GM21390 (cell line): ENCODE measurements around the gene DACT3.

Experiments used
- ATAC-seq: cut with Tn5 transposase; IDR thresholded peaks from one replicate; pipeline ENCODE4 v1.9.1; 2021; ENCODE audit not compliant: unreplicated experiment

Gene DACT3

DNA sequence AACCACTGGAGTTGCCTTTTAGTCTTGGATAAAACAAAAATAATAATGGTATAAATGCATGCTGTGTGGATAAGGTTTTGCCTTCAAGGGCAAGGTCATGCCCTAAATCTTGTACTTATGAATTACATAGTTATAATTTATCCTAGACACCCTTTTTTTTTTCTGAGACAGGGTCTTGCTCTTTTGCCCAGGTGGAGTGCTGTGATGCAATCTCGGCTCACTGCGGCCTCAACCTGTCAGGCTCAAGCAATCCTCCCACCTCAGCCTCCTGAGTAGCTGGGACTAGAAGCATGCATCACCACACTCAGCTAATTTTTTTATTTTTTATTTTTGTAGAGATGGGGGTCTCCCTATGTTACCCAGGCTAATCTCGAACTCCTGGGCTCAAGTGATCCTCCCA is 7.7 kb upstream of the DACT3 start:
- ATAC-seq: no peak

DNA sequence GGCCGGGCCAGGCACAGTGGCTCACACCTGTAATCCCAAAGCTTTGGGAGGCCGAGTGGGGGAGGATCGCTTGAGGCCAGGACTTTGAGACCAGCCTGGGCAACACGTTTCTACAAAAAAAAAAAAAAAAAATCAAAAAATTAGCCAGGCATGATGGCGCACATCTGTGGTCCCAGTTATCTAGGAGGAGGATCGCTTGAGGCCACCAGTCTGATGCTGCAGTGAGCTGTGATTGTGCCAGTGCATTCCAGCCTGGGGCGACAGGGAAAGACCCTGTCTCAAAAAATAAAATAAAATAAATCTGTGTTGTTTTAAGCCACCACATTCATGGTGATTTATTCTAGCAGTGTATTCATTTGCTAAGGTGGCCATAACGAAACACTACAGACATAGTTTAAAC is 4.1 kb upstream of the DACT3 start:
- ATAC-seq: no peak

DNA sequence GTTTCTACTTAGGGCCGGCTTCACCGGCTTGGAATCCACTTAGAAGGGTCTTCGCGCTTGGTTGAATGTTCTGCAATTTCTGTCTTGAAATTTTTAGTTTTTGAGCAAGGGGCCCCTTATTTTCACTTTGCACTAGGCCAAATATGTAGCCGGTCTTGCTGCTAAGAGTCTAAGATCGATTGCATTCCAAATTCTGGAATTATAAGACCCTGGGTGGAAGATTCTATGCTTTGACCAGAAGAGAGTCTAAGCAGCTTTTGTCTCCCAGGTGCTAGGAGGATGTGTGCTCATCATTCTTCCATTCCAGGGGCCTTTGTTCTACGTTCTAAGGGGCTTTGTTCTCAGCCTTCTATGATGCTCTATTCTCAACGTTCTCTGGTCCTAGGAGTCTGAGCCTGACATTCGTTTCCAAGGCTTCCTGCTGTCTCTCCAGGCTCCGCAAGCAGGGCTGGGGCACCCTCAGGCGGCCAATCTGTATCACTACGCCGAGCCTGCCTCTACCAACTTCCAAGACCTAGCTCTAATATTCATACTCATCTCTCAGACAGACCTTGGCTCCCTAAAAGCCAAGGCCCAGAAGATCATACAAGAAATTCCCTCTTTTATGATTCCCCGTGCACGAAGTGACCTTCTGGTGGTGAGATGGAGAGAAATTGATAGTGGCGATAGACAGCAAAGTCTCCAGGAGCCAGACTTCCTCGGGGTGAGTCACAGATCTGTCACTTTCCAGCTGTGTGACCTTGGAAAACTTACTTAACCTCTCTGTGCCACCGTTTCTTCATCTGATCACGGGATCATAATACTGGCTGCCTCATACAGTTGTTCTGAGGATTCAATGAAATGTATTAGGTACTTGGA is 982 bp upstream of the DACT3 start:
- ATAC-seq: no peak

DNA sequence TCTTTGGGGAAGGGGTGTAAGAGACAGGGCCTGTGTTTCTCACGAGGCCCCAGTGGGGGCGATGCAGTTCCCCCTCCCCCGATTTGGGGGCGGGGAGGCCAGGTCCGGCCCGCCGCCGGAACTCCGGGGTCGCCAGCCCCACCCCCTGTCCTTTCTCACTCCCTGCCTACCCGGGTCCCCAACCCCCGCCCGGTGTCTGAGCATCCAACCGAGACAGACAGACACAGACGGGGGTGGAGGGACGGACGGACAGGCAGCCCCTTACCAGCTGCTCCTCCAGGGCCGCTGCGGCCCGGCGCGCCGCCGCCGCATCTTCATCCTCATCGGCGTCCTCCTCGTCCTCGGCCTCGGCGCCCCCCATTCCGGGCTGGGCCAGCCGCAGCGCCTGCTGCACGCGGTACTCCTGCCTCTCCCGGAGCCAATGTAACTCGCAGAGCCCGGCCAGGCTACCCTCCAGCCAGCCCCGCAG is 397 bp downstream of the DACT3 start:
- no peak for ATAC-seq

DNA sequence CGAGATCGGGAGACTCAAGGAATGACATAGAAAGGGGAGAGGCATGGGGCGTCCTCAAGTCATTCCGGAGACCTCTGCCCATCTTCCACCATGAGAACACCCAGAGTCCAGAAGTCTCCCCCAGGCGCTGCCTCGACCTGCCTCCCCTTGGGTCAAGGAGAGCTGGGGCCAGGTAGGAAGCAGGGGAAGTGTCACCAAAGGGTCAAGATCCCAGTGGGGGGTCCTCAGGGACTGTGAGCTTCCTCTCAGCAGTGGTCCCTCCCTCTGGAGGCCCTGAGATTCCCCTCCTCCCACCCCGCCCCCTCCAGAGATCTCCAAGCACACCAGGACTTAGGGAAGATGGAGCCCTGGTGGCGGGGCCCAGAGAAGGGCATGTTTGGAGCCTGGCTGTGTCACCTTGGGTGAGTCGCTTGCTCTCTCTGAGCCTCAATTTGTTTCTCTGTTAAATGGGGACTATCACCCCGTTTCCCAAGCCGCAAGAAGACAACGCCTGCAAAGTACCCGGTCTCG is 919 bp downstream of the DACT3 start:
- no peak for ATAC-seq

DNA sequence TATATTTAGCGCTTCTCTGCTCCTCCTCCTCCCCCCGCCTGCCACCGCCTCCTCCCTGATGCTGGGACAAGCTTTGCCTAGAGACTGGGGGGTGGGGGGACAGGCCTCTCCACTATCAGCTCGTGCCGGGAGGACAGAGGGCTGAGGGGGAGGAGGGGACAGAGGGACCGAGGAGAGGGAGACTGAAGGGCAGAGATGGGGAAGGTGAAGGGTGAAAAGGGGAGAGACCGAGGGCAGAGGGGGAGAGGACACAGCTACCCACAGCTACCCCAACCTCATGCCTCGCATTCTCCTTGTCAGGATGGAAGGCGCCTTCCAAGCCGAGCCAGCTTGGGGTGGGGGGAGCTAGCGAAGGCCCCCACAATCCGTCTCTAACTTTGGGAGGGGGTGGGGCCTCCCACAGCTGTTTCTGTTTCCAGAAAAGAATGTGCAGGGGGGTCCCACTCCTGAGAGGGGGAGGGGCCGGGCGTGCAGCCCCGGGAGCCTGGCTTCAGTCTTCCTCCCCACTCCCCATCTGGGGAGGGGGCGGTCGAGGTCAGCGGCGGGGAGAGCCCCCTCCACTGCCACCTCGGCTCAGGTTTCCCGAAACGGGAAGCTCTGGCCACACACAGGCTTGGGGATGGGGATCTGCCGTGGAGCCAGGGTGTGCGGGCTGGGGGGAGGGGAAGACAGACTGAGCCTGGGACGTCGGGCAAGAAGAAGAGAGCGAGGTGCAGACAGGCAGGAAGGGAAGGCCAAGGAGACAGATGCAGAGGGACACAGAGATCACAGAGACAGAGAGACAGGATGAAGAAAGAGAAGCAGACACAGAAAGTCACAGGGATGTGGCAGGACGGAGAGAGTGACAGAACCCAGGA is 1.6 kb downstream of the DACT3 start:
- ATAC-seq: no peak

DNA sequence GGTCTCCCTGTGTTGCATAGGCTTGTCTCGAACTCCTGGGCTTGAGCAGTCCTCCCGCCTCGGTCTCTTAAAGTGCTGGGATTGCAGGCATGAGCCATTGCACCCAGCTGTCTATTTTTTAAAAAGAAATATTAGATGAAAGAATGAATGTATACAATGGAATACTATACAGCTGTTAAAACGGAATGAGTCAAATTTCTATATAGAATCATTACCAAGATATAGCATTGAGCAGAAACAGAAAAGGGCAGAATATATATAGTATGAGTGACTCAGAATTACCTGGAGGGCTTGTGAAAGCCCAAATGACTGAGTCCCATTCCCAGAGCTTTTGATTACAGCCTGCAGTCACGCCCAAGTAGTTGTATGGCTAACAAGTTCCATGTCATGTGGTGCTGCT is 4.4 kb downstream of the DACT3 start:
- no peak for ATAC-seq

DNA sequence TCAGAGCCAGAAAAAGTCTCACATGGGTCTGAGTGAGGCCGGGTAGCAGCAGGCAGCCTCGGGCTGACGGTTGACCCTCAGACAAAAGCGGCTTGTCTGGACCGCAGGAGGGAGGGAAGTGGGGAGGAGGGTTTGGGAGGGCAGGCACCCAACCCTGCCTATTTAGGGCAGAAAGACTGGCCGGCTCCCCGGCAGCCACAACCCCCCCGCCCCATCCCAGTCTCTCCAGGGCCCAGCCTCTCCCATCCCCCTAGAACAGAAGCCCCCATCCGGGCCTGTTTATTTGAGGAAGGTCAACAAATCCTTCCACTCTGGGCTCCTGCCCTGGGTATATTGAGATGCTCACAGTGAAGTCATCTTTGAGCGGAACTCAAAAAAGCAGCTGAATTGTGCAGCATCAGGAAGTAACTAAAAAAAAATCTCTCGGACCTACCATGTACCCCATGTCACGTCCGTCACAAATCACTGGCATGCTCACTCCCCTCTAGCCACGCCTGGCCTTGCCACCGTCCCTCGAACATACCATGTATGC is 6.3 kb downstream of the DACT3 start:
- no peak for ATAC-seq

DNA sequence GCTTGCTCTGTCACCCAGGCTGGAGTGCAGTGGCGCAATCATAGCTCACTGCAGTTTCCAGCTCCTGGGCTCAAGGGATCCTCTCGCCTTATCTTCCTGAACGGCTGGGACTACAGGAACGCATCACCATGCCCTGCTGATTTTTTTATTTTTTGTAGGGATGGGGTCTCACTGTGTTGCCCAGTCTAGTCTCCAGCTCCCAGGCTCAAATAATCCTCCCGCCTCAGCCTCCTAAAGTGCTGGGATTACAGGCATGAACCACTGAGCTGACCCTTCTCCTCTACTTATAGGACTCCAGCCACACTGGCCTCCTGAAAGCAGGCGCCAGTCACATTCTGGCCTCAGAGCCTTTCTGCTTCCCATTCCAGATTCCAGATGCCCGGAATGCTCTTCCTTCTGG is 10.5 kb downstream of the DACT3 start:
- ATAC-seq: no peak

DNA sequence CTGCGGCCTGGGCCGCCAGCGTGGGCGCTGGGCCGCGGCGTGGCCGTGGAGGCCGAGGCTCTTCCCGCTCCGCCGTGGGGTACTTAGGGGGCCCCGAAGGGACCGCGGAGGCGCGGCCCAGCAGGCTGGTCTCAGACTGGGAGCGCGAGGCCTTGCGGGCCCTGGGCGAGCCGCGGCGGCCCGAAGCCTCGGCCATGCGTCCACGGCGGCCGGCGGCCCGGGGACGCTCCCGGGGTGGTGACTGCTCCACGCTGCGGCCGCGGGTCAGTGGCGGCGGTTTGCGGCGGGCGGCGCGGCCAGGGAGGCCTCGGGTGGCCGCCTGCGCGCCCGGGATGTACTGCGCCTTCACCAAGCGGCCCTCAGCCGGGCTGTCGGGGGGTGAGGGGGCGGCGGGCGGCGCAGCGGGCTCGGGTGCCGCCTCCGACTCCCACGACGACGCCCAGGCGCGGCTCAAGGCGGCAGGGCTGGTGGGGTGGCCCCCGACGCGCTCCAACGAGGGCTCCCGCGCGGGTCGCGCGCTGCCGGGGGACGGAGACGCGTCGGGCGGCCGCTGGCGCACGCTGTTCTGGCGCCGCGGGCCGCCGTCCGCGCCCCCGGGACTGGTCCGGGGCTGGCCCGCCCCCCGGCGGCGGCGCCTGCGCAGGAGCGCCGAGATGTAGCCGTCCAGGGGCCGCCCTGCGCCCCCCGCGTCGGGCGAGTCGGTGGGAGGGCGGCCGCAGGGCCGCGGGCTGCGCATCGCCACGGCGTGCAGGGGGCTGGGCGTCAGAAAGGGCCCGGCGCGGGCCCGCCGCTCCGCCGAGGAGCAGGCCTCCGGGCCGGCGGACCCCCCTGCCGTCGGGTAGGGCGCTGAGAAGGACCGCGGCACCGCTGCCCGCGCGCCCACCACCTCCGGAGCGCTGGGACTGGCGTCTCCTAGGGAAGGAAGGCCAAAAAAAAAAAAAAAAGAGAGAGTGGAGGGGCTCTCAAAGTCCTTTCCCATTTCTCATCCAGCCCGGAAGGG is 11.7 kb downstream of the DACT3 start:
- ATAC-seq: no peak

DNA sequence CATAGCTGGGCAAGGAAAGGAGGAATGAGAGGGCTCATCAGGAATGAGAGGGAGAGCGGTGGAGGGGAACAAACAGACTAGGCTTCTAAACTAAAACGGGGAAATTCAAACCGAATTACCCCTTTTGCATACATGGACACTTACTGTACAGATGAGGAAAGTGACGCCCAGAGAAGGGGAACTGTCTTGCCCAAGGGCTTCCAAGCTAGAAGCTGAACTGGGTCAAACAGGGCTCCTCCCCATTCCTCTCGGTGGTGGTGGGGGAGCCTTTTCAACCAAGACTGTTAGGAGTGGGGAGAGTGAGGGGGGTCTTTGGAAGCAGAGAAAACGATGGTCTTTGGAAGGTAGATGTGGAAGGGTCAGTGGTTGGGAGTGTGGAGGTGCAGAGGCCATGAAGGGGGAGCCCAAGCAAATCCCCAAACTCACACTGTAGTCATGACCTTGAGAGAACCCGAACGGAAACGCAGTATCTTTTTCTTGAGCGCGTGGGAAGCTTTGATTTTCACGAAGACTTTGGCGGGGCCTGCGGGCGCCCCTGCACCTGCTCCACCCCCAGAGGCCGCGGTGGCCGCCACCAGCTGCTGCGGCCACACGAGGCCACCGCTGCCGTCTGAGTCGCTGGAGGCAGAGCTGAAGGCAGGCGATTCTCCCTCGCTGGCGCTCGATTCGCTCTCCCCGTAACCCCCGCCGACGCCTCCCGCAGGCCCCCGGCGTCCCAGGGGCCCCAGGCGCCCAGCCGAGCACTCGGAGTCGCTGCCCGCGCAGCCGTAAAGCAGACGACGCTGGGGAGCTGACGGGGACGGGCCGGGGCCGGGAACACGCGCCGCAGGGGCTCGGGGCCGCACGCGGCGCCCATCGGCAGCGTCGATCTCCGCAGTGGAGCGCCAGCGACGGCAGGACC is 12.7 kb downstream of the DACT3 start:
- ATAC-seq: no peak

DNA sequence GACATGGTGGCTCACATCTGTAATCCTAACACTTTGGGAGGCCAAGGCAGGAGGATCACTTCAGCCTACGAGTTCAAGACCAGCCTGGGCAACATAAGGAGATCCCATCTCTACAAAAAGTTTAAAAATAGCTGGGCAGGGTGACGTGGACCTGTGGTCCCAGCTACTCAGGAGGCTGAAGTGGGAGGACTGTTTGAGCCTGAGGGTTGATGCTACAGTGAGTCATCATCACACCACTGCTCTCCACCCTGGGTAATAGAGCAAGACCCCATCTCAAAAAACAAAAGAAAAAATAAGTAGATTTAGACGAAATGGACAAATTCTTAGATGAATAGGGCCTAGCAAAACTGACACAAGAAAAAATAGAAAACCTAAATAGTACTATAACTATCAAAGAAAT is 14.6 kb downstream of the DACT3 start:
- ATAC-seq: no peak

DNA sequence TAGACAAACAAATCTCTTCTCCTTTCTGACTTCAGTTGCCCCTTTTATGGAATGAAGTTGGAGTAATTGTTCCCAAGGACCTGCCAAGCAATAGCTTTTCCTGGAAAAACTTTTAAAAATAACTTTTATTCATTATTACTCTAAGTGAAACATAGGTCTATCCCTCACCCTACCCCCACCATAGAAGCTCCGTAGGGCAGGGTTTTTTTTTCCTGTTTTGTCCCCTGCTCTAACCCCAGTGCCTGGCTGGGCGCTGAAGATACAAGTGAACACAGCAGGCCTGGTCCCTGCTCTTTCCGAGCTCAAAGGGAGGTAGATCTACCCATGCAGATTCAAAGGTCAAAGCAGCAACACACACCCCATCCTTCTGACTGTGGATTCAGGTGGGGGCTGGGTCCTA is 16.3 kb downstream of the DACT3 start:
- no peak for ATAC-seq

DNA sequence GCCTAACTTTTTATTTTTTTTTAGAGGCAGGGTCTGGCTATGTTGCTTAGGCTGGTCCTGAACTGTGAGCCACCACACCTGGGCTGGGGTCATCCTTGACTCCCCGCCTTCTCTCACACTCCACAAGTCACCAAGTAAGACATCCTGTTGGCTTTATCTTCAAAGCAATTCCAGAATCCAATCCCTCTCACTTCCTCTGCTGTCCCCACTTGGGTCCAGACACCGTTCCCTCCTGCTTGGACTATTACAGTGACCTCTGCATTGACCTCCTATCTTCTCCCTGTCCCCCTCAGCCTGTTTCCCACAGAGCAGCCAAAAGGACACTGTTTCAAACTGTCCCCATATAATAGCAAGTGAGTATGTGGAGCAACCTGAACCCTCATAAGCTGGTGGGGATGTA is 20.3 kb downstream of the DACT3 start:
- ATAC-seq: no peak

DNA sequence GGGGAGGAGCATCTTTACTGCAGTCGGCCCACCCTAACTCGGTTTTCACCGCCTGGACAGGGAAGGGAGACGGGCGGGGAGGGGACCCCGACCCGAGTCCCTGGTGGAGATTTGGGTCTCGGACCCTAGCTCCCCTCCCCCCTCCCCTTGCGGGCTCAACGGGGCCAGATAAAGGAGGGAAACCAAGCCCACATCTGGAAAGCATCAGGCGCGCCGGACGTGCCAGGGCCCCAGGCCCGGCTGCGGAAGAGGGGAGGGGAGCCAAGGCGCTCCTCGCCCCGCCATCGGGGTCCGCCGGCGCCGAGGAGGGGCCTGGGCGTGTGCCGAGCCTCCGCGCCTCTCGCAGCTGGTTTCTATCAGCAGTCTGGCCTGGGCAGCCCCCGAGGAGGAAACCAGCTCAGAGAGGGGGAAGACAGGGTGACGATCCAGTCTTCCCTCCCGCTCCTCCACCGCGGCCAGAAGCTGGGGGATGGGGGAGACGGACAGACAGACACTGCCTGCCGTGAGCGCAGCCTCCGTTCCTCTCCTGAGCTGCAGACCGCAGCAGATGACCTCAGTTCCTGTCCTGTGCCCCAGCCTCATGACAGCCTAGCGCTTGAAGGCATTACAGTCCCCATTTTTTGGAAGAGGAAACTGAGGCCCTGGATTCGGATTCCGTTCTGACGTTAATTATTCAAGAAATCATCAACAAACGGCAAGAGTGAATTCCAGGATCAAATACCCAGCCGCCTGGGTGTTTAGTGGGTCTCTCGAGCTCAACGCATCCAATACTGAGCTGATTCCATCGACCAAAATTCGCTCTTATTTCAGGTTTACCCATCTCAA is 21.4 kb downstream of the DACT3 start:
- ATAC-seq: no peak

DNA sequence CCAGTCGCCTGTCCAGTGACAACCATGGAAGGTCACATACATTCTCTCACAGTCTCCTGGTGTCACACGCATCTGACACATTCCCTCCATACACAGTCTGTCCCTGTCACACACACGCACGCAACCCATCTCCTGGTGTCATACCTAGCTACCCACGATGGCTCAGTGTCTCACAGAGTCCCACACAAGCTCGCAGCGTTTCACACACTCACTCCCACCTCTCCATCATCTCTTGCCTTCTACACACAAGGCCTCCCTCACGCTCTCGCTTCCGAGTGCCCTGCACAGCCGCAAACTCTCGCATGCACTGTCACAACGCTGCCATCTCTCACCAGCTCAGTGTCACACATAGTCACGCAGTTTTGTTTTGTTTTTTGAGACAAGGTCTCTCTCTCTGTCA is 23.8 kb downstream of the DACT3 start:
- ATAC-seq: no peak

DNA sequence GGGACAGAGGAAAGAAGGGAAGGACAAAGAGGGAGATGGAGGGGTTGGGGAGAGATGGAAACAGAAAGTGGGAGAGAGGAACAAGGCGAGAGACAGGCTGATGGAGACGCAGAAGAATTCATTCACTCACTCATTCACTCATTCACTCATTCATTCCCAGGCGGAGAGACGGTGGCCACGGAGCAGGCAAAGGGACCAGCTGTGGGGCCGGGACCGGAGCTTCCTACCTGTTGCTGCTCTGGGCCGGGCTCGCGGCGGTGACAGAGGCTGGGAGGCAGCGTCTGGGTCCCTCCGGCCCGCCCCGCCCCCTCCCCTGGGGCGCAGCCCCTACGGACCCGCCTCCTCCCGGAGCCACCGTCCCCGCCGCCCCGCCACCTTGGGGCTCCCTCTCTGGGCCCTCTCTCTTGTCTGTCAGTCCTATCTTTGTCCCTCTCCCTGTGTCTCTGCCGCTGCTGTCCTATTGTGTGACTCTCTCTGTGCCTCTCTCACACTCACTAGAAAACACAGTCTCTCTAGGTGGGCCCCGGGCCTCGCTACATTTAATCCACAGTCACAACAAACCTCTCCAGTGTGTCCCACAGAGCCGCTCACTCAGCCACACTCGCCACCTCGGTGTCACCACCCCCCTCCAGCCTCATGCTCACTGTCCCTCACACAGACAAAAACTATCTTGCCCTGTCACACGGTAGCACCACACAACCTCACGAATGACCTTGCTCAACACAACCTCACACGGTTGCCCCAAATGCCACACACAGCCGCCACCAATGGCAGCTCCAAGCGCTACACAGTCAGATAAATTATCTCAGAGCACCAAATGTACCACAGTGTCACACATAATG is 24.8 kb downstream of the DACT3 start, which contains the start of gene GNG8:
TSS of gene GNG8 (minus strand) at position 283 of the 842 bp plus-strand sequence. CDS start 1,520 bp downstream, outside the sequence.
- no peak for ATAC-seq
